Retina (tissue), 1 donor: ENCODE data around the gene SEMA6D.

Experiments used
- DNase-seq: peaks from one replicate; pipeline ENCODE4 v3.0.0-alpha.2; 2016

The SEMA6D gene, protein sequence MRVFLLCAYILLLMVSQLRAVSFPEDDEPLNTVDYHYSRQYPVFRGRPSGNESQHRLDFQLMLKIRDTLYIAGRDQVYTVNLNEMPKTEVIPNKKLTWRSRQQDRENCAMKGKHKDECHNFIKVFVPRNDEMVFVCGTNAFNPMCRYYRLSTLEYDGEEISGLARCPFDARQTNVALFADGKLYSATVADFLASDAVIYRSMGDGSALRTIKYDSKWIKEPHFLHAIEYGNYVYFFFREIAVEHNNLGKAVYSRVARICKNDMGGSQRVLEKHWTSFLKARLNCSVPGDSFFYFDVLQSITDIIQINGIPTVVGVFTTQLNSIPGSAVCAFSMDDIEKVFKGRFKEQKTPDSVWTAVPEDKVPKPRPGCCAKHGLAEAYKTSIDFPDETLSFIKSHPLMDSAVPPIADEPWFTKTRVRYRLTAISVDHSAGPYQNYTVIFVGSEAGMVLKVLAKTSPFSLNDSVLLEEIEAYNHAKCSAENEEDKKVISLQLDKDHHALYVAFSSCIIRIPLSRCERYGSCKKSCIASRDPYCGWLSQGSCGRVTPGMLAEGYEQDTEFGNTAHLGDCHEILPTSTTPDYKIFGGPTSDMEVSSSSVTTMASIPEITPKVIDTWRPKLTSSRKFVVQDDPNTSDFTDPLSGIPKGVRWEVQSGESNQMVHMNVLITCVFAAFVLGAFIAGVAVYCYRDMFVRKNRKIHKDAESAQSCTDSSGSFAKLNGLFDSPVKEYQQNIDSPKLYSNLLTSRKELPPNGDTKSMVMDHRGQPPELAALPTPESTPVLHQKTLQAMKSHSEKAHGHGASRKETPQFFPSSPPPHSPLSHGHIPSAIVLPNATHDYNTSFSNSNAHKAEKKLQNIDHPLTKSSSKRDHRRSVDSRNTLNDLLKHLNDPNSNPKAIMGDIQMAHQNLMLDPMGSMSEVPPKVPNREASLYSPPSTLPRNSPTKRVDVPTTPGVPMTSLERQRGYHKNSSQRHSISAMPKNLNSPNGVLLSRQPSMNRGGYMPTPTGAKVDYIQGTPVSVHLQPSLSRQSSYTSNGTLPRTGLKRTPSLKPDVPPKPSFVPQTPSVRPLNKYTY

DNA sequence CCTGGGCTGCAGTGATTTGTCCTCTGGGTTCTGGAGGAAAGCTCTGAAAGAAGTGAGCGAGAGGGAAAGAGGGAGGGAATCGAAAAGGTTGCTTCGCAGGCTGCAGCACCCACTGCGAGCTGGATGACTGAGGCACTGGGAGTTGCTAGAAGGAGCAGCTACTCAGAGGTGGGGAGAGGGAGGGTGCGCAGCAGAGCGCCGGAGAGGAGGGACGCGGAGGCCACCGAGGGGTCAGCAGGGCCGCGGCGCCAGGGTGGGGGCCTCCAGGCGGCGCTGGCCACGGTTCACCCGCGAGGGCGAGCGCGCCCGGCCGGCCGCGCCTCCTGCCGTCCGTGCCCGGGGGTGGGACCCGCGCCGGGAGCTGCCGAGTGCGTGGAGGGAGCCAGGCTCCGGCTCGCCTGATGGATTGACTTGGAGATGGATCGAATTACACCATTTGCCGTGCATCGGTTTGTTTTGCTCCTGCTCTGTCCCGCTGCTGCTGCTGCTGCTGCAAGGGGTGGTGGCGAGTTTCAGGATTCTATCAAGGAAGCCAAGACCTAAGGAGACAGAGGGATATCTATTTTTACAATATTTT is at the start of gene SEMA6D:
Gene SEMA6D (plus strand): TSS at position 470 of the 577 bp plus-strand sequence. CDS start 42,294 bp downstream, outside the sequence.
- DNase-seq = peak; percentile 89

DNA sequence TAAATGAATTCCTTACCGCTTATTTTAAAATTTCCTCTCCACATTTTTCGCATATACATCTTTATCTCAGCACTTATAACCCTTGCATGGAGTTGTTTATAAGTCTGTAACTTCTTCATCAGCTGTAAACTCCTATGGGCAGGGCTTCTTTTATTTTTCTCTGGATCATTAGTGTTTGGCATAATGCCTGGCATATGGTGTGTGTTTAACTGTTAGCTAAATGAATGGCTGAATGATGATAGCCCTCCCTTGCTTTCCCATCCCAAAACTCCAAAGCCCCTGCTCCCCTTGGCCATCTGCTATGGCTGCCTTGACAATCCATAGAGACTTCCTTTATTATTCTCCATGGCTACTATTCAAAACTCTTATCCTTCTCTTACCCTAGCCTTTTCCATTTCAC is 48.1 kb upstream of the SEMA6D start:
- DNase-seq = no peak

DNA sequence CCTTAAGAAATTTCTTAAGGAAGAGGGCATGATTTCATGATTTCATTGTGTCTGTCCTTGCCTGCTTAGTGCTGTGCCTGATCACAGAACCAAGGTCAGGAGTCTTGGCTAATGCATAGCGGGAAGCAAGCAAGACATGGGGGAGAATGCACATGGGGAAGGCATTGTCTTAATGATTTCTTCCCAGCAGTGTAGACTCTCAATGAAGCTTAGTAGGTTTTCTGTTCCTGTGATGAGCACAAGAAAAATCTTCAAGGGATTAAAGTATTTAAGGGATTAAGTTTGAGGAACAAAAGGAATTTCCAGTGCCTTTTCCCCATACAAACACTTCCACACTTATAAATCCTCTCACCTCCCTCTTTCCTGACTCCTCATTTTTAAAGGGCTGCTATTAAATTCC is 46.9 kb upstream of the SEMA6D start:
- no peak for DNase-seq

DNA sequence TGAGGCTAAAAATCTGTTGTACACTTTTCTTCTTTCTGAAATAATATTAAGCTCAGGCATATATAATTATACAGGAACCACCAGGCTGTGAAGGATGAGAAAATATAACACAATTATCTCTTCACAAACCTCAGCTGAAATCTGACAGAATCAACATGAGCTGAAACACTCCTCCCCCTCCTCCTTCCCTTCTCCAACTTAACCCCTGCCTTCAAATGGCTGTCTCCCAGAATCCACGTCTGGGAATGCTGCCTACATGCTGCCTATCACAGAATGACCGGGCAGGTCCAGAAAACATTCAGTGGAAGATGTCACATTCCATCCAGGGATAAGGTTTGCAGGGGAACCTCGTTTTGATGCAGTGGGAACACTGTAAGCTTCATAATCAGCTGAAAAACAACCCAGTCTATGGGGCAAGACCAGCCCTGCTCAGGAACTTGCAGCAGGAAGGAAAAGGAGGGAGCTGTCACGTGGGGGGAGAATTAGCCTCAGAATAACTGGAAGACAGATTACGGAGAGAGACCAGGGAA is 44.0 kb upstream of the SEMA6D start:
- DNase-seq = peak; percentile 42

DNA sequence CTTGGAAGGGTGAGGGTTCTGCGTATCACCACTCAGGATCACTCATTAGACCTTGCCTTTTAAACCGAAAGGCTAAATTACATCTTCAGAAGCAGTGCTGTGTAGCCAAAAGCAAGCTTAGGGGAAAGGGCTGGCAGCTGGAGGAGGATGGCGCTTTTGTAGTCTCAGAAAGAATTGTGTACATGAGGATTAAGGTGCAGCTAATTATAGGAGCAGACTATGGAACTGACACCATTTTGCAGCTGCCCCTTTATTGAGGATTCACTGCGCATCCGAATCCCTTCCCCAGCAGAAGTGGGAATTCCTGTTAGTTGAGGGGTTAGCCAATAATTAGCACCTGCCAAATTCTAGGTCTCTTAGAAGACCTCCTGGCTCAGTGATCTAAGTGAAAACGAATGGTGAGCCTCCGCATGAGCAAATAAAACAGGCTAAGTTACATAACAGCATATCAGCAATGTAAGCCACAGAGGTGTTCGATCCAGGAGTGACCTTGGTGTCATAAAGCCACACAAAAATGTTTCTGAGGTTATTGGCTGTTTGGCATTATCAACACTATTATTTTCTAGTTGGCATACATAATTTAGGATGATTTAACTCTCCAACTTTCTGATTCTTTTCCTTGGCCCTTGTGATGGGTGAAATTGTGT is 42.6 kb upstream of the SEMA6D start:
- DNase-seq = no peak

DNA sequence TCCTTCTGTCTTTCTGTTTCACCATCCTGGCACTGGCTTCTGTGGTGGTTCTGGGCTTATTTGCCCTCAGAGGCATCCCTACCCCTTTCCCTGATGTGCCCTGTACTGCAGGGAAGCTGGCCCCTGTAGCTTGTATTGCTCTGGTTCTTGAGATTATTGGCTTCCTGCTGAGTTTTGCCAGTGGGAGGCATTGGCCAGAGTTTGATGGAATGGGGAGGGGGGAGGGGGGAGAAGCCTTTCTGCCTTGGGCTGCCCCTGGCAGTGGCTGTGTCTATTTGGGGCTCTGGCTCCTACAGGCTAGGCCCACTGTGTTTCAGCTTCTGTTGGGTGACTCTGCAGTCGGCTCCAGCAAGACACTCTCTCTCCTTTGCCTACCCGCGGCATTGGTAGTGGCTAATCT is 41.6 kb upstream of the SEMA6D start:
- DNase-seq = no peak

DNA sequence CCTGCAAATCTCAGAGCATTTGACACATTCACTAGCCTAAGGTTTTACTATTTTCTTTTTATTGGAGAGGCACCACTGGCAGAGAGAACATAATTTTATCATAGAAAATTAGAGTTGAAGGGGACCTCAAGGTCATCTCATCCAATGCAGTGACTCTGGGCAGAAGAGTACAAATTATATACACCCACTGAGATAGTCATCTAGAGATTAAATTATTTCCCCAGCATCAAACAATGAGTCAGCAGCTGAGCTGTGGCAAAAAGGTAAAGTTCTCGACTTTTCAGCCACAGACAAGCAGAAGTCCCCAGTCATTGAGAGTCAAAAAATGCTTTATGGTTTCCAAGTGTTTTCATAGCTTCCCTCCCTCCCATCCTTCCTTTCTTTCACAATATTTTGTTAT is 39.3 kb upstream of the SEMA6D start:
- DNase-seq = no peak

DNA sequence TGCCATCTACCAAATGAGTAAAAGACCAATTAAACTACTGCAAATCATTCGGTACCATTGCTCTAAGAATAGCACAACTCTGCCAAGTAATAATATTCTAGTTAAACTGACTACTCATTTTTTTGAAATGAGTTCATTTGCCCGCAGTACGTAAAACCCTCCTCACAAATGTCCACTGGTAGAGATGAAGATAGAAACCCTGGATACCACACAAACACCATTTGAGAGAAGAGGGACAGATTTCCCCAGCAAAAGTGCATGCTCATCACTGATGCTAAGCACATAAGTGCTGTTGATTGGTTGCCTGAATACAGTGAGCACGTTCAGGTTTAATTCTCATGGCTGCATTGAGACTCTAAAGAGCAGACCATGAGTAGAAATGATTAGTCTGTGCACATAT is 34.6 kb upstream of the SEMA6D start:
- no peak for DNase-seq

DNA sequence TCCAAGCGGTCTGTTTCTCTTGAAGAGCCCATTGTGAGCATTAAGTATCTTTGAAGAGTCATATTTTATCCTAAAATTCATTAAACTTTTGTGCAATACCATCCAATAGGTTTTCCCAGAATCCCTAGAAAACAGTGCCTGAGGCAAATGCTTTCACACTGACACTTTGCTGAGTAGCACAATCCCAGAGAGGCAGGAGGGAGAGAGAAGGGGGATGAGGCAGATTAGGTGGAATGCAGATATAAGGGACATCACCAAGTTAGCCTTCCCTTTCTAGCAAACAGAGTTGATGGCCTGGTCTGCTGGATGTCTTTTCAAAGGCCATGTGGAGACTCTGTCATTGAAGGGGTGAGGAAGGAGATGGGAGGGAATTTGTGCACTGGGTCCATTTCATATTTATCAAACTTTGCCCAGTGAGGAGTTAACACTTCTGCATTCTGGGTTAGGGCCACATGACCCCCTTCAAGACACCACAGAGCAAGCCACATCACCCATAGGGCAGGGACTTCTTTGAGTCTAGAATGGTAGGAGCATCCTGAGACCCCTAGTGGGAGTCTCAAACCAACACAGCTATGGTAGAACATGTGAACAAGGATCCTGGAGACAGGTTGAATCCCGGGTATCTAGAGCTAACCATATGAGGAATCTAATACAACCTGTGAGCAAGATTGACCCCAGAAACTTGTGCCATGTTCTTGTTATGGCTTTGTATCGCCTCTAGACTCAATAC is 32.0 kb upstream of the SEMA6D start:
- DNase-seq = no peak

DNA sequence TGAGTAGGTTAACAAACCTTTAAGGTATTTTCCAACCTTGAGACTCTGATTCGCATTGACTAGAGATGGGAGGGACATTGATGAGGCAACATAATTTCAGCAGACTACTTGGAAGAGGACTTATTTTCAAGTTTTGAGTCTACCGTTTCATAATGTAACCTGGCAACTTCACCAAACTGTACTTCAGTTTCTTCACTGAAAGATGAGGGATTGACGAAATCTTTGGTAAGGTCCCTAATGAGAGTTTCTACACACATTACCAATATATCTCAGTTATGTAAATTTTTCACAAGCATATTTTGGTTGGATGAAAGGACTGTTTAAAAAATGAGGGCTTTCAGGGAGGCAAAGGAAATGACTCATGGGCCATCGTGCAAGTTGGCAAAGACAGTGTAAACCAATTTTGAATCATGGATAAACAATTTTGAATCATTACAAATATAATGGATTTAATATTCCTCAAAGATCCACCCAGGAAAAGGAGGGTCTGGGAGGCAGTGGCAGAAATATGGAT is 28.7 kb upstream of the SEMA6D start:
- DNase-seq = no peak

DNA sequence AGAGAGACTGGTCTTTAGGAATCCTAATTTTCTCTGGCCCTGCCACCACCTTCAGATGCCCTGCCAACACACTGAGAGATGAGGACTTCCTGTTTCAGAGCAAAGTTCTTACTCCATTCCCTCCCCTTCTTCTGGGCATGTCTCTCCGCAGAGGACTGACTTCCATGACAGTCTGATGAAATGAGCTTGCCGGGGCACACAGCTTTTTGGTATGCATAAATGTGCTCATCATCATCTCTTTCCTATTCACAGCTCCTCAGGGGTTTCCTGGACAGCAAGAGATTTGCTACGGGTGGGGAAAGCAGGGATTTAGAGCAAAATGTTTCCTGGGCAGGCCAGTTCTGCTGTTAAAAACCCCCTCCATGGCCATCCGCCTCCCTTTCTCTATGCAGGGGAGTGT is 27.6 kb upstream of the SEMA6D start:
- DNase-seq = no peak

DNA sequence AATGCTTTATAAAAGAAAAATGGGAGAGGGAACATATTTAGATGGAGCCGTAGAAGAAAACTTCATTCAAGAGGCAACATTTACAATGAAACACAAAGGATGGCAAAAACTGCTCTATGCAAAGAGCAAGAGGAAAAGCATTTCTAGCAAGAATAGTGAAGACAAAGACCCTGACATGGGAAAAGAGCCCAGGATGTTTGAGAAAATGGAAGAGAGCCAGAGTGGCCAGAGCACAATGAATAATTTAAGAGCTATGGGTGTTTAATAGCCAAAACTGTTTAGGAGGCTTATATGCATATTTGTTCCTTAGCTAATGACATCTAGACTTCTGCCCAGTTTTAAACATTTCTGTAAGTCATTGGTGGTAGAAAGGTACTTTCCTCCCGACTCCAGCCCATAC is 25.4 kb upstream of the SEMA6D start:
- DNase-seq = no peak

DNA sequence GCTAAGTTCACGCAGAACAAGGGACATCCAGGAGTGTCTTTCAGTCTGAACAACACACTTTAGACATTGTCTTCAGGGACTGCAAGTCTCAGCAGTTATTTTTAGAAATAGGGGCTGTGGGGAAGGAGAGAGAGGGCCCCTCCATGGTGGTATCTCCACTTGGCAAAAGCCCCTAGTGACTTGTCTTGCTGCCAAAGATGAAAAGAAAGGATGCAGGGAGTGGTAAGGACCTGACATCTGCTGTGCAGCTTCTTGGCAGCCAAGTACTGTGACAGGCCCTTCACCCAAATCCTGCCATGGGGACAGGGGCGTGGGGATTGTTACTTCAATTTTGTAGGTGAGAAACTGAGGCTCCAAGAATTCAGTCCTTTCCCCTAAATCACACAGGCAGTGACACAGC is 21.0 kb upstream of the SEMA6D start:
- DNase-seq = no peak

DNA sequence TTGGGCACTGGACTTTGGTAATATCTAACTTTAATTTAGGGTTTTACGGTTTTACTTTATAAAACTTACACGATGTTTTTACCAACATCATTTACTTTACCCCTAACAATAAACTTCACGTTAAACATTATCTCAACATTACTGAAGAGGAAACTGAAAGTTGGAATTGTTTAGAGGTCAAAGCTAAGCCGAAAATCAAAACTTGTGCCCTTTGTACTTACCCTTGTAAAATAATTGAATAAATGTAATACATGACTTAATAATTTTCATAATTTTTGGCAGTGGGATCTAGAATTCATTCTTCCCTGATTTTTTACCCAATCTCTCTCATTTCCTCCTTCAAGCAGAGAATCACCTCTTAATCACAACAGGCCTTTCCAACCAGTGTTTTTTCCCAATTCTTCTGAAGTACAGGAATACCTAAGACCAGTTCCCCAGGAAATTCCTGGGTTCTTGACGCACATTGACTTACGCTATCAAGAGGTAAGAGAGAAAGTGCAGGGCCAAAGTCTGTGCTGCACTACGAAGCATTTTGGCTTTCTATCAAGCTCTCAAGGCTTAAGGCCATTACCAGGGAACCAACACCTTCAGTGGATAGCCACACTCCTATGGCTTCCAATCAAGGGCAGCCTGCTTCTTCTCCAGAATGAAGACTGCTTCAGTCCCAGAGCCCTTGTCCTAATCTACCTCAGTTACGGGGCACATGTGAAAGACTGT is 11.9 kb upstream of the SEMA6D start:
- DNase-seq = no peak

DNA sequence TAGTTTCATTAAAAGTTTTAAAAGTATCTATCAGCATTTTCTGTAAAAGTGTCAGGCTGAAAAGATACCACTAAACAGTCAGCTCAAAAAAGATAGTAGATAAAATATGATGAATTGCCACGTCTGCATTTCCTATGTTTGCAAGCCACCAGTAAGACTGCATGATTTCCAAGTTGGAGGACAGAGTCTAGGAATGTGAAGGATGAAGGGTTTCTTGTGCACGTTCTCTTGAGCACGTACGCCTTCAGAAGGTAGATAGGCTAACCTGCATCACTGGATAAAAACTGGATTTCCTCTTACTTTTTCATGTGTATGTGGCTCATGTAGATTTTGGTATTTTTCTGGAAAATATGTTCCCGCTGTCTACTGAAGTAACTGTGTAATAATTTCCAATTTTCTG is 9.9 kb upstream of the SEMA6D start:
- DNase-seq = no peak

DNA sequence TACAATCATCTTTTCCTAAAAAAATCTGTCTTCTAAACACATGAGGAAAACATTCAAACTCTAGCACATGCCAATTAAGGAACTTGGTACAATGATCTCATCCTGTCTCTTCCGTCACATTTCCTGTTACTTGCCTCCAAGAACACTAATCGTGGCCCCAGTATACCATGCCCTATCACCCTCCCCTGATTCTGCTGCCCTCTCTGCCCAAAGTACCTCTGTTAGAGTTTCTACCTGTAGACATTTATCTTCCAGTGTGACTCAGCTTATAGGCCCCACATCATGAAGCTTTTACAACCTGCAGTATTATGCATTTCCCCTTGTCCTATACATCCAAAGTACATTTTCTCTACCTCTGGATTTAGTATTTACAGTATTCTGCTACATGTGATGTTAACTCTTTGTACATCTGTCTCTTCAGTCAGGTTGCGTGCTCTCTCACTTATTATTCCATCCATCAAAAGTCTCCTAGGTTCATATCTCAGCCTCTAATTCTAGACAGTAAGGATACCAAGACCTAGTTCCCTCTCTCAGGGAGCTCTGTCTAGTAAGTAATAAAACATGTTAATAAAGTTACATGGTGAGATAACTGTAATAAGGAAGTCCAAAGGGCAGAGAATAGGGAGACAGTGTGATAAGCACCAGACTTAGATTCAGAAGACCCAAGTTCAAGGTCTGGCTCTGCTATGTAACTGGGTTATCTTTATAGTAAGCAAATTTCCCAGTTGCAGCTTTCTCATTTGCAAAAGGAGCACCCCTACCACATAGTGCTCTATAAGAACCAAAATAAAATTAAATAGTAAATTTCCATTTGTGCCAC is 8.9 kb upstream of the SEMA6D start:
- DNase-seq = no peak

DNA sequence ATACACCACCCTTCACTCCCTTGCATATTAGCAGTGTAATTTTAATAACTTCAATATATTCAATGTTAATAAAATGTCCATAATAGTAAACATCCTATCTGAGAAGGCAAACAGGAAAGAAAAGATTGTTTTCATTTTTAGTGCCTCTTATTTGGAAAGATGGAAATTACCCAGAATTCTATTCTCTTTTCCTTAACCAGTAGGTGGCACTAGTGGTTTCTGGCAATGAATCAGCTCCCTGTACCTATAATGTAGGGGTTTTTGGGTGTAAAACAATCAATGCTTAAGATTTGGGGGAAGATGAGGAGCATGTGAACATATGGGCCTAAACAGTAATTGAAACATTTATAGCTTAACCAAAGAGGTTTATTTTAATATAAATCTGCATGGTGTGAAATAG is 5.7 kb upstream of the SEMA6D start:
- no peak for DNase-seq

DNA sequence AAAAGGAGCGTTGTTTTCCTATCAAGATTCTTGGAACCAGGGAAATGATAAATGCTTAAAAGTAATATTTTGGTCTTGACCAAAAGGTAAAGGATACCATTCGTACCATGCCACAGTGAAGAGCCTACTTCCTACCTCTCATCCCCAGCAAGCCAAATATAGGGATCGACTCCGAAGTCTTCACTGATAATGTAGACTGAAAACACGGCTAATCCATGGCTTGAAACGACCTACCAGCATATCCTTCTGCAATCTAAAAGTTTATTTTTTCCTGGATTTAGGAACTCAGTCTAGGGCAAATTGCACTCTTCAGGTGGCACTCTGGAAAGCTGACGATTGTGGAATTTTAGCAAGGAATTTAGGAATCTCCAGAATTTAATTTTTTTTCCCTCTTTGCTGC is 1.9 kb upstream of the SEMA6D start:
- DNase-seq = no peak

DNA sequence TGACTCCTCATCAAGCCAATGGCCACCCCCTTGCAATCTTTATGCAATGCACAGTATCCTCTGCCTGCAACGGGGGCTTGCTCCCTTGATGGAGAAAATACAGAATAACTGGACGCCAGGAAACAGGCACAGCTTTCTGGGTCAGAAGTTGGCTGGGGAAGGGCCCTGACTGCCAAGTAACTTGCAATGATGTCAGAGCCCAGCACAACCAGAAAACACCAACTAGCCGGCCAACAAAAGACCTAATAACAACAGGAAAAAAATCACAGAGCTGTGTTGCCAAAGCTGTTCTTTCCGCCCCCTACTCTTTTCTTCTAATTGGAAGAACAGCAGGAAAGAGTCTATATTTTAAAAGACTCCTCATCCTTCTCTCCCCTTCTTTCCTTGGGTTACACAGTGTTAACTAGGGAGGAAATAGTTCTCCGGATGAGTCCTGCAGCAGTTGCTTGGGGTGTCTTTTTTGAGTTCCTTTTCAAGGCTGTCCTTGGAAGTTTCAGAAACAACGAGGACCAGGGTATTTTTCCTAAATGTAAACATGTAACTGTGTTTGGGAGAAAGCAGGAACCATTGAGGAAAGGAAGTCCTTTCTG is 1.4 kb upstream of the SEMA6D start:
- DNase-seq = peak; percentile 52

DNA sequence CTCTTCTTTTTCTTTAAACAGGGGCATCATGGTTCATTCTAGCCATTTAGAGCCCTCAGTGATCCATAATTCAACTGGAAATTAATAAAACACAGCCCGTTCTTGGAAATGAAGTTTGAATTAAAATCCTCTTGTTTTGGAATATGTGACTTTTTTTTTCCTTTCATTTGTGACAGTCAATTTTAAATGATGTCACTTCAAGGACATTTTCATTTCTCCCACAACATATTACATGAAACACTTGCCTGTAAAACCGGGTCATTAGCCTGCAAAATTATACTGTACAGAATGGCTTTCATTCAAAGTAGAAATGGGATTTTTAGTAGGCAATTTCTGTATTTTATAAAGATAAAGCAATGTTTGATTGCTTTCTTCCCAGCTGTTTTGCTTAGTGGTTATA is 789 bp upstream of the SEMA6D start:
- DNase-seq = no peak
